Vagina (tissue), 2 donors: ENCODE results near the gene AK9.
"Not testable (repeated sequence)": the region's sequence is repeated elsewhere in the genome, so short reads cannot be mapped to it uniquely, and the experiment has no call there.

ENCODE experiments used
- POLR2A ChIP-seq, 2 donors: fragments of 450-650 bp; IDR thresholded peaks; one replicate each; pipeline ENCODE4 v1.6.1; 2017; ENCODE audit warnings: antibody characterized with exemption in 2 of 2, mild to moderate bottlenecking in 2 of 2, moderate library complexity in 2 of 2
- POLR2AphosphoS5 ChIP-seq, 2 donors: sonication (generic); formaldehyde crosslinking; IDR thresholded peaks; one replicate each; pipeline ENCODE4 v1.9.0; 2017; ENCODE audit warnings: antibody characterized with exemption in 2 of 2, mild to moderate bottlenecking in 2 of 2, low read depth in 1 of 2; ENCODE audit not compliant: insufficient read depth in 1 of 2

GRCh38 chr6:109708099-109708498 lies 17.1 kb upstream of the AK9 start:
- TF ChIP-seq POLR2A (IDR thresholded peaks at IDR 0.05); POLR2AphosphoS5 (IDR thresholded peaks at IDR 0.05; ENCODE audit: insufficient read depth in 1 of 2, low read depth in 1 of 2): not testable (repeated sequence)
